ENCODE data around the gene DDIAS.

- TF ChIP-seq POLR2A (IDR thresholded peaks at IDR 0.05) (no peak), EP300 (IDR thresholded peaks at IDR 0.05) (peak in 1 of 2 donors; percentile 12)
- TF ChIP-seq, protein P1, sequence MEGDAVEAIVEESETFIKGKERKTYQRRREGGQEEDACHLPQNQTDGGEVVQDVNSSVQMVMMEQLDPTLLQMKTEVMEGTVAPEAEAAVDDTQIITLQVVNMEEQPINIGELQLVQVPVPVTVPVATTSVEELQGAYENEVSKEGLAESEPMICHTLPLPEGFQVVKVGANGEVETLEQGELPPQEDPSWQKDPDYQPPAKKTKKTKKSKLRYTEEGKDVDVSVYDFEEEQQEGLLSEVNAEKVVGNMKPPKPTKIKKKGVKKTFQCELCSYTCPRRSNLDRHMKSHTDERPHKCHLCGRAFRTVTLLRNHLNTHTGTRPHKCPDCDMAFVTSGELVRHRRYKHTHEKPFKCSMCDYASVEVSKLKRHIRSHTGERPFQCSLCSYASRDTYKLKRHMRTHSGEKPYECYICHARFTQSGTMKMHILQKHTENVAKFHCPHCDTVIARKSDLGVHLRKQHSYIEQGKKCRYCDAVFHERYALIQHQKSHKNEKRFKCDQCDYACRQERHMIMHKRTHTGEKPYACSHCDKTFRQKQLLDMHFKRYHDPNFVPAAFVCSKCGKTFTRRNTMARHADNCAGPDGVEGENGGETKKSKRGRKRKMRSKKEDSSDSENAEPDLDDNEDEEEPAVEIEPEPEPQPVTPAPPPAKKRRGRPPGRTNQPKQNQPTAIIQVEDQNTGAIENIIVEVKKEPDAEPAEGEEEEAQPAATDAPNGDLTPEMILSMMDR (IDR thresholded peaks at IDR 0.05), result no peak
Measured at GRCh38 chr11:82979824-82980223, 78.3 kb downstream of the DDIAS start.
